Stomach (tissue), 9 donors: ENCODE data around the gene FMO2. TPM values are rescaled to one million over a fixed set of nuclear protein-coding genes. Genes with fewer than 3 reads are reported as not detected.

ENCODE experiments used
- DNase-seq, 2 donors: peaks; one replicate each; pipeline versions ENCODE4 v3.0.0 to v3.0.0-alpha.2; 2013 to 2019
- H3K27ac ChIP-seq, 5 donors: fragments of 200-600 bp in 4 of 5; sonication (generic) in 4 of 5; one replicate each; pipeline ENCODE4 v1.5.1; 2013 to 2019; ENCODE audit warnings: mild to moderate bottlenecking in 1 of 5, moderate library complexity in 1 of 5
- H3K27me3 ChIP-seq, 3 donors: fragments of 200-600 bp; sonication (generic); one replicate each; pipeline ENCODE4 v1.5.1; 2017 to 2019; ENCODE audit warnings: mixed run types in 1 of 3
- H3K36me3 ChIP-seq, 4 donors: fragments of 200-600 bp; sonication (generic); 1 replicate in 3 of 4; 2 replicates in 1 of 4; pipeline ENCODE4 v1.5.1; 2016 to 2019
- H3K4me1 ChIP-seq, 4 donors: fragments of 200-600 bp; sonication (generic); one replicate each; pipeline ENCODE4 v1.5.1; 2016 to 2019
- H3K4me3 ChIP-seq, 4 donors: fragments of 200-600 bp; sonication (generic) in 3 of 4; one replicate each; pipeline ENCODE4 v1.5.1; 2016 to 2019; ENCODE audit warnings: mild to moderate bottlenecking in 1 of 4
- H3K9me3 ChIP-seq, 4 donors: fragments of 200-600 bp; sonication (generic); one replicate each; pipeline ENCODE4 v1.5.1; 2016 to 2019
- EP300 ChIP-seq: sonication (generic); formaldehyde crosslinking; IDR thresholded peaks from one replicate; pipeline ENCODE4 v1.6.1; 2017; ENCODE audit warnings: antibody characterized with exemption
- POLR2A ChIP-seq, 4 donors: fragments of 450-650 bp; IDR thresholded peaks; one replicate each; pipeline ENCODE4 v1.6.1; 2016; ENCODE audit warnings: antibody characterized with exemption in 4 of 4, control low read depth in 2 of 4, mild to moderate bottlenecking in 1 of 4, moderate library complexity in 1 of 4
- POLR2AphosphoS5 ChIP-seq, 3 donors: sonication (generic); formaldehyde crosslinking; IDR thresholded peaks; one replicate each; pipeline ENCODE4 v1.6.1; 2016; ENCODE audit warnings: antibody characterized with exemption in 3 of 3
- WGBS, 5 donors: extraction: QIAGEN DNeasy Blood & Tissue Kit in 3 of 5; methylation state at CpG; one replicate each; pipeline versions ENCODE4 v1.1.5 to v1.1.7; 2013 to 2018; 5-methylcytosine and 5-hydroxymethylcytosine counted together
- intact Hi-C: fragments of 100-400 bp; cut with DNase I; formaldehyde crosslinking; loops from one replicate; pipeline ENCODE4 v1.15.1; 2023; ENCODE audit warnings: low total_unique reads
- polyA plus RNA-seq, 3 donors: library from polyadenylated mRNA; stranded (reverse); fragments of 200-250 nt; gene quantifications; one replicate each; pipeline ENCODE4 v1.2.3, GENCODE V29; 2013
- total RNA-seq, 5 donors: library from RNA; depleted of rRNA; stranded (reverse); fragments of >200 nt; gene quantifications; one replicate each; pipeline versions ENCODE4 v1.1.0 to v1.2.3, GENCODE V29; 2014 to 2016
- TF ChIP-seq, protein P1 (sequence below), 7 experiments: fragments of 450-650 bp in 4 of 7; fragments of 200-600 bp in 3 of 7; sonication (generic) in 3 of 7; IDR thresholded peaks; one replicate each; pipeline ENCODE4 v1.5.1; 2016 to 2019; ENCODE audit warnings: antibody characterized with exemption in 7 of 7, control low read depth in 2 of 7, mild to moderate bottlenecking in 1 of 7
- donor health status: healthy with polysubstance abuse.
- donor health status: Bipolar disorder and iron deficiency.
- donor health status: healthy.

Gene FMO2
- total and polyA plus RNA-seq, 8 donors = 2.8 to 47.3 (median 5.8) TPM; not detected in 1

GRCh38 chr1:171158551-171158950, 26.5 kb upstream of the FMO2 start:
- WGBS, 5 donors = 78 to 97% (median 86%) methylated on average over 3 of the region's 3 CpGs
- H3K27ac ChIP-seq = no peak overlapping the region

GRCh38 chr1:171159148-171159547, 26.0 kb upstream of the FMO2 start:
- Histone ChIP-seq H3K4me3 (no peak overlapping the region), H3K4me1 (peaks cover 6 to 27% (median 14%) of the 10 kb centered on the region in 4 donors), H3K27me3 (no peaks in the 10 kb centered on the region), H3K9me3 (no peaks in the 10 kb centered on the region), H3K27ac (peak overlapping the region in 1 of 5 donors; percentile 70), H3K36me3 (no peaks in the 10 kb centered on the region)
- intact Hi-C loops = no loop called here
- no peak for DNase-seq
- 80 to 90% (median 84%) methylated on average over 2 of the region's 2 CpGs for WGBS, 5 donors
- TF ChIP-seq, protein P1, sequence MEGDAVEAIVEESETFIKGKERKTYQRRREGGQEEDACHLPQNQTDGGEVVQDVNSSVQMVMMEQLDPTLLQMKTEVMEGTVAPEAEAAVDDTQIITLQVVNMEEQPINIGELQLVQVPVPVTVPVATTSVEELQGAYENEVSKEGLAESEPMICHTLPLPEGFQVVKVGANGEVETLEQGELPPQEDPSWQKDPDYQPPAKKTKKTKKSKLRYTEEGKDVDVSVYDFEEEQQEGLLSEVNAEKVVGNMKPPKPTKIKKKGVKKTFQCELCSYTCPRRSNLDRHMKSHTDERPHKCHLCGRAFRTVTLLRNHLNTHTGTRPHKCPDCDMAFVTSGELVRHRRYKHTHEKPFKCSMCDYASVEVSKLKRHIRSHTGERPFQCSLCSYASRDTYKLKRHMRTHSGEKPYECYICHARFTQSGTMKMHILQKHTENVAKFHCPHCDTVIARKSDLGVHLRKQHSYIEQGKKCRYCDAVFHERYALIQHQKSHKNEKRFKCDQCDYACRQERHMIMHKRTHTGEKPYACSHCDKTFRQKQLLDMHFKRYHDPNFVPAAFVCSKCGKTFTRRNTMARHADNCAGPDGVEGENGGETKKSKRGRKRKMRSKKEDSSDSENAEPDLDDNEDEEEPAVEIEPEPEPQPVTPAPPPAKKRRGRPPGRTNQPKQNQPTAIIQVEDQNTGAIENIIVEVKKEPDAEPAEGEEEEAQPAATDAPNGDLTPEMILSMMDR (IDR thresholded peaks at IDR 0.05) = no peak

More at GRCh38 chr1:171158551-171158950, 26.5 kb upstream of the FMO2 start:
- Histone ChIP-seq H3K4me1 (peaks cover 6 to 27% (median 14%) of the 10 kb centered on the region in 4 donors), H3K9me3 (no peaks in the 10 kb centered on the region), H3K4me3 (no peak overlapping the region), H3K27me3 (no peaks in the 10 kb centered on the region), H3K36me3 (no peaks in the 10 kb centered on the region)
- no peak for DNase-seq
- intact Hi-C loops = no loop called here
- TF ChIP-seq POLR2A (IDR thresholded peaks at IDR 0.05) (no peak), POLR2AphosphoS5 (IDR thresholded peaks at IDR 0.05) (no peak), EP300 (no peak)
- TF ChIP-seq, protein P1 (IDR thresholded peaks at IDR 0.05) = no peak

DNA sequence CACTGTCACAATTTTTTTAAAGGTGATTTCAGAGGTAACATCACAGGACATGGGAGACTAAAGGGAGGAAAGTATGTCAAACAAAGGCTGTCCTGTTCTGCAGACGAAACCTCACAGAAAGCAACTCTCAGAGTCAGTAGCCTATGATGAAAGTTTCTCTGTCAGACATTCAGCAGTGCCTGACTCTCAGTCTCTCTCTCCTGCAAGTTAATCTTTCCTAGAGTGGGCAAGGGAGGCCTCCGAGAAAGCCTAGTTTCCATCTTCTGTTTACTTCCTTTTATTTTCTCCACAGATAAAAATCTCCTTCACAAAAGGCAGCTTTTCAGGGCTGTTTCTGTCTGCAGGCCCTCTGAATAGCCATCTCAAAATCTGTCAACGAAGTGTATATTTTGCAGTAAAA, 24.9 kb upstream of the FMO2 start:
- no peak overlapping the region for H3K4me3 ChIP-seq
- peak overlapping the region in 3 of 5 donors; percentile 30 to 70 (median 60) for H3K27ac ChIP-seq
- H3K27me3 ChIP-seq = no peaks in the 10 kb centered on the region
- H3K4me1 ChIP-seq = peaks cover 6 to 27% (median 14%) of the 10 kb centered on the region in 4 donors
- no peaks in the 10 kb centered on the region for H3K9me3 ChIP-seq
- peak in 1 of 2 donors; percentile 39 for DNase-seq
- no peak for TF ChIP-seq POLR2A (IDR thresholded peaks at IDR 0.05)
- TF ChIP-seq EP300 = no peak
- TF ChIP-seq, protein P1 (IDR thresholded peaks at IDR 0.05) = no peak
- TF ChIP-seq POLR2AphosphoS5 (IDR thresholded peaks at IDR 0.05) = no peak
- intact Hi-C loops = no loop called here
- WGBS, 5 donors = 20 to 35% (median 20%) methylated on average over 3 of the region's 3 CpGs
- no peaks in the 10 kb centered on the region for H3K36me3 ChIP-seq

DNA sequence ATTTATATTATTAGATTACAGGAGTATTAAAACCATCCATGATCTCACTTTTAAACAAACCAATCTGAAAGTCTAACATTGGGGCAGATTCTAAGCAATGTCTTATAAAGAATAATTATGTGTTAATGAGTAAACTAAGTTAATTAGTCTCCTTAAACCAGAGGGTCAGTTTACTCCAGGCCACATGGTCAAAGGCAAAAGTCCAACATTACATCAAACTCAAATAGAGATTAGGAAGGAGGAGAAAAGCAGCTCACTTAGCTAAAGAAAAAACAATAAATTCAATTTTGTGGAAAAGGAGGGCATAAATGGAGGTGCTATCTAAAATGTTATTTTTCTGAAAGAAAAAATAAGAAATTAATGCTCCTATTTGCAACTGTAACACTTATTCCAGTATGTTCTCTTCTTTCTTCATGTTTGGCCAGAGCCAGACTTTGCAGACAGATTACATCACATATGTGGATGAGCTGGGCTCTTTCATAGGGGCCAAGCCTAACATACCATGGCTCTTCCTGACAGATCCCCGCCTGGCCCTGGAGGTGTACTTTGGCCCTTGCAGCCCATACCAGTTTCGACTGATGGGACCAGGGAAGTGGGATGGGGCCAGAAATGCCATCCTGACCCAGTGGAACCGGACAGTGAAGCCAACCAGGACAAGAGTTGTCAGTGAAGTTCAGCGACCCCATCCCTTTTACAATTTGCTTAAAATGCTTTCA, 24.3 kb upstream of the FMO2 start:
- peaks cover 6 to 27% (median 14%) of the 10 kb centered on the region in 4 donors for H3K4me1 ChIP-seq
- H3K36me3 ChIP-seq = no peaks in the 10 kb centered on the region
- intact Hi-C loops = no loop called here
- TF ChIP-seq EP300 = no peak
- TF ChIP-seq, protein P1 (IDR thresholded peaks at IDR 0.05) = no peak
- TF ChIP-seq POLR2AphosphoS5 (IDR thresholded peaks at IDR 0.05) = no peak
- no peak for TF ChIP-seq POLR2A (IDR thresholded peaks at IDR 0.05)
- WGBS, 5 donors = 61 to 81% (median 65%) methylated on average over 4 of the region's 4 CpGs
- H3K27ac ChIP-seq = peak overlapping the region in 3 of 5 donors; percentile 30 to 70 (median 60)
- no peaks in the 10 kb centered on the region for H3K27me3 ChIP-seq
- no peaks in the 10 kb centered on the region for H3K9me3 ChIP-seq
- H3K4me3 ChIP-seq = no peak overlapping the region
- DNase-seq = peak in 1 of 2 donors; percentile 42
